ENCODE measurements around the gene DDIT3.

Gene DDIT3

GRCh38 chr12:57473392-57473791, 46.9 kb downstream of the DDIT3 start:
- no peak for TF ChIP-seq FOXM1 (IDR thresholded peaks at IDR 0.05; ENCODE audit: borderline replicate concordance, low read depth)
- TF ChIP-seq TEAD4 (IDR thresholded peaks at IDR 0.05) = no peak
- no peak for TF ChIP-seq RAD21 (IDR thresholded peaks at IDR 0.05; ENCODE audit: low read depth)
- TF ChIP-seq EGR1 (IDR thresholded peaks at IDR 0.05) = no peak
- TF ChIP-seq REST (IDR thresholded peaks at IDR 0.05; ENCODE audit: low read depth) = no peak
- TF ChIP-seq TCF12 (IDR thresholded peaks at IDR 0.05; ENCODE audit: low read depth) = no peak

GRCh38 chr12:57472391-57472790, 47.9 kb downstream of the DDIT3 start:
- TF ChIP-seq ZBTB7A (IDR thresholded peaks at IDR 0.05; ENCODE audit: low read depth) = no peak

- TF ChIP-seq REST (IDR thresholded peaks at IDR 0.05; ENCODE audit: low read depth) (no peak), ZBTB7A (IDR thresholded peaks at IDR 0.05; ENCODE audit: low read depth) (no peak), TEAD4 (IDR thresholded peaks at IDR 0.05) (no peak), EGR1 (IDR thresholded peaks at IDR 0.05) (no peak), CEBPB (IDR thresholded peaks at IDR 0.05) (no peak), USF1 (IDR thresholded peaks at IDR 0.05) (no peak), FOXM1 (IDR thresholded peaks at IDR 0.05; ENCODE audit: borderline replicate concordance, low read depth) (no peak), EP300 (IDR thresholded peaks at IDR 0.05; ENCODE audit: borderline replicate concordance) (no peak)
Measured at GRCh38 chr12:57471661-57472060, 48.7 kb downstream of the DDIT3 start.

- no peak for TF ChIP-seq FOXM1 (IDR thresholded peaks at IDR 0.05; ENCODE audit: borderline replicate concordance, low read depth)
- TF ChIP-seq REST (IDR thresholded peaks at IDR 0.05; ENCODE audit: low read depth) = no peak
Measured at GRCh38 chr12:57470970-57471656, 49.2 kb downstream of the DDIT3 start.

- no peak for TF ChIP-seq ZBTB7A (IDR thresholded peaks at IDR 0.05; ENCODE audit: low read depth)
- TF ChIP-seq FOXM1 (IDR thresholded peaks at IDR 0.05; ENCODE audit: borderline replicate concordance, low read depth) = no peak
- no peak for TF ChIP-seq EGR1 (IDR thresholded peaks at IDR 0.05)
- no peak for TF ChIP-seq MAX (IDR thresholded peaks at IDR 0.05)
- TF ChIP-seq YY1 (IDR thresholded peaks at IDR 0.05; ENCODE audit: low read depth) = no peak
- no peak for TF ChIP-seq CEBPB (IDR thresholded peaks at IDR 0.05)
- TF ChIP-seq RAD21 (IDR thresholded peaks at IDR 0.05; ENCODE audit: low read depth) = no peak
- TF ChIP-seq TEAD4 (IDR thresholded peaks at IDR 0.05) = no peak
- TF ChIP-seq REST (IDR thresholded peaks at IDR 0.05; ENCODE audit: low read depth) = no peak
- no peak for TF ChIP-seq NFIC (IDR thresholded peaks at IDR 0.05)
- no peak for TF ChIP-seq EP300 (IDR thresholded peaks at IDR 0.05; ENCODE audit: borderline replicate concordance)
- TF ChIP-seq TCF12 (IDR thresholded peaks at IDR 0.05; ENCODE audit: low read depth) = no peak
Measured at GRCh38 chr12:57470286-57470969, 49.9 kb downstream of the DDIT3 start.
